KG1 (cell line): ENCODE results near the gene PAWR.
"Not testable (repeated sequence)": the region's sequence is repeated elsewhere in the genome, so short reads cannot be mapped to it uniquely, and the experiment has no call there.

Source experiments
- DNase-seq: peaks from one replicate; lab custom pipeline; 2025; lab: John Stamatoyannopoulos, UW

Gene PAWR

GRCh38 chr12:79686171-79686570, 4.6 kb downstream of the PAWR start:
- no peak for DNase-seq

- DNase-seq, result no peak
Measured at GRCh38 chr12:79685068-79685467, 5.7 kb downstream of the PAWR start.

- DNase-seq, result not testable (repeated sequence)
Measured at GRCh38 chr12:79684338-79684737, 6.4 kb downstream of the PAWR start.

- no peak for DNase-seq
Measured at GRCh38 chr12:79682593-79682992, 8.2 kb downstream of the PAWR start.

- DNase-seq, result no peak
Measured at GRCh38 chr12:79681008-79681590, 9.7 kb downstream of the PAWR start.

GRCh38 chr12:79680051-79680450, 10.7 kb downstream of the PAWR start:
- DNase-seq, result no peak

GRCh38 chr12:79678306-79678705, 12.5 kb downstream of the PAWR start:
- no peak for DNase-seq

GRCh38 chr12:79677672-79678071, 13.1 kb downstream of the PAWR start:
- no peak for DNase-seq

- no peak for DNase-seq
Measured at GRCh38 chr12:79676579-79676978, 14.2 kb downstream of the PAWR start.

GRCh38 chr12:79674629-79675028, 16.1 kb downstream of the PAWR start:
- no peak for DNase-seq

- DNase-seq, result no peak
Measured at GRCh38 chr12:79673354-79673753, 17.4 kb downstream of the PAWR start.

- no peak for DNase-seq
Measured at GRCh38 chr12:79668113-79668512, 22.7 kb downstream of the PAWR start.

- no peak for DNase-seq
Measured at GRCh38 chr12:79665212-79665887, 25.4 kb downstream of the PAWR start.

- DNase-seq, result no peak
Measured at GRCh38 chr12:79664518-79664917, 26.2 kb downstream of the PAWR start.

- no peak for DNase-seq
Measured at GRCh38 chr12:79662046-79662811, 28.5 kb downstream of the PAWR start.

GRCh38 chr12:79661629-79662028, 29.1 kb downstream of the PAWR start:
- no peak for DNase-seq

GRCh38 chr12:79659961-79660431, 30.8 kb downstream of the PAWR start:
- DNase-seq, result no peak

GRCh38 chr12:79658221-79658620, 32.5 kb downstream of the PAWR start:
- no peak for DNase-seq

- no peak for DNase-seq
Measured at GRCh38 chr12:79657136-79657535, 33.6 kb downstream of the PAWR start.

- no peak for DNase-seq
Measured at GRCh38 chr12:79655036-79655435, 35.7 kb downstream of the PAWR start.

GRCh38 chr12:79652521-79652920, 38.2 kb downstream of the PAWR start:
- no peak for DNase-seq

- DNase-seq, result no peak
Measured at GRCh38 chr12:79650440-79650839, 40.3 kb downstream of the PAWR start.

- no peak for DNase-seq
Measured at GRCh38 chr12:79648881-79649280, 41.9 kb downstream of the PAWR start.
